ENCODE data around the gene CA5A.

Gene CA5A

DNA sequence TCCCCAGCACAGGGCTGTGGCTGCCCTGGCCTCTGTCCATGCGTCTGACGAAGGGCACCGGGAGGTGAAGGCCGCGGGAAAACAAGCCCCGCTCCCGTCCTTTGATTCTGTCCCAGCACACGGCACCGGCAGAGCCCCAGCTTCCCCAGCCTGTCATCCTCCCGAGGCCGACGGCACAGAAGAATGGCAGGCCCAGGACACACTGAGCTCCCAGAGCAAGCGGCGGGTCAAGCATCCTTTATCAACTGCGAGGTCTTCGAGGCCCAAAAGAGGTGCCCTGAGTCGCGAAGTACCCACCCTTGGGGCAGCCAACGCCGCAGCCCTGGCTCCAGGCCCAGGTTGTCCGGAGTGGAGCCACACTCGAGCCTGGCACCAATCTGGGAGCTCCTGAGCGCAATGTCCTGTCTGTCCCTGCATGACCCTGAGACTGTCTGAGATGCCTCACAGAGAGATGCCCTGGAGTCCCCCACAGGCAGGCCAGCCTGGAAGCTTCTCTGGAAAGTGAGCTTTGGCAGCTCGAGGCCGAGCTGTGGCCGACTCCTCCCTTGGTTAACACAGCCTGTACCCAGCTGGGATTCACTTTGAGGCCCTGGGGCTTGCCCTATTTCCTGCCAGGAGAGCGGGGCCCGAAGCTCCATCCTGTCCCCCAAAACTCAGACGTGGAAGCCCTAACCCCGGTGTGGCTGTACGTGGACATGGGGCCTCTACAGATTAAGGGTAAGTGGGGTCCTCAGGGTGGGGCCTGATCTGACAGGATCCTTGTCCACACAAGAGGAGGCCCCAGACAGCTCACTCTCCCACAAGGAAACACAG is 90.3 kb downstream of the CA5A start:
- DNase-seq: no peak

DNA sequence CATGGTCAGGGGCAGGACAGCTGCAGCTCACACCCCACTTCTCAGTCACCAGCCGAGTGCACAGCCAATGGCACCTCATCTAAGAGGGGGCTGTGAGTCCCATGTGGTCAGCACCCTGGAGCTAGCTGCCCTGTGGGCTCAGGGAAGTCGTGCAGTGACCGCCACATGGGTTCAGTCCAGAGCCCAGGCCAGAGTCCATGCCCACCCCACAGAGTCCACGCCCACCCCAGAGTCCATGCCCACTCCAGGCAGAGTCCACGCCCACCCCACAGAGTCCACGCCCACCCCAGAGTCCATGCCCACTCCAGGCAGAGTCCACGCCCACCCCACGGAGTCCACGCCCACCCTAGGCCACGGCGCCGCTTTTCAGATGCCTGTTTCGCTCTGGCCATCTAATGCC is 91.1 kb downstream of the CA5A start:
- no peak for DNase-seq

DNA sequence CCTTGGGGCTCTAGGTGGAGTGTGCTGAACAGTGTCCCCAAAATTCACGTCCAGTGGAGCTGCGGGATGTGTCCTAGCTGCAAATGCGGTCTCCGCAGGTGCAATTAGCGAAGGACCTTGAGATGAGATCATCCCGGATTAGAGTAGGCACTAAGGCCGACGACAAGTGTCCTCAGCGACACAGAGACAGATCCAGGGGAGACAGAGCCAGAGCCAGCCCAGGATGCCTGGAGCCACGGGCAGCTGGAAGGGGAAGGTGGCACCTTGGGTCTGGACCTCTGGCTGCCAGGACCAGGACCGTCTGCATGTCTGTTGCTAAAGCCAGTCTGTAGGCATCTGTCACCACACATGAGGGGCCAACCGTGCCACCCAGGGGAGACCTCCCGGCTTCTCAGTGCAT is 91.5 kb downstream of the CA5A start:
- DNase-seq: no peak

DNA sequence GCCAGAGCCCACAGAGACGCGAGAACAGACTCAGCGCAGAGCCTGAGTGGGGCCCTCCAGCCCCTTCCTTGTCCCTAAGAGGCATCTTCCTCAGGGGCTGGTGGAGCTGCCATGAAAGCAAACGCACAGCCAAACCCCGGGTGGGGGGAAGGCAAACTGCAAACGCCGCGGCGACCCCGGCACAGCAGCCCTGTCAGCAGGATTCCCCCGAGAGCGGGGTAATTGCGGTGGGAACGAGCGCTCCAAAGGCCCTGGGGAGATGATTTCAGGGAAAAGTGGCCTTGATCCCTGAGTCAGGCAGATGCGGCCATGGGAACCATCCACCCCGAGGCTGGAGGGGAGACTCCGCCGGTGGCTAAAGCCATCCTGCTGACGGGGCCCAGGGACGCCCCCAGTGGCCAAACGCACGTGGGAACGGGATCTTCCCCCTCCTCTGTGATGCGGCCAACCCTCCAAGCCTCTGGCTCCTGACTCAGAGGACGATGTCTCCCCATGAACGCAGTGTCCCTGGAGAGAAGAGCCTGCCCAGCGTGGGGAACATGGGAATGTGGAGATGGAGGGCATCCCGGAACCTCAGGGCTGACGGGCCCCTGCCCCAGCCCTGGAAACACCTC is 92.1 kb downstream of the CA5A start:
- DNase-seq: no peak

DNA sequence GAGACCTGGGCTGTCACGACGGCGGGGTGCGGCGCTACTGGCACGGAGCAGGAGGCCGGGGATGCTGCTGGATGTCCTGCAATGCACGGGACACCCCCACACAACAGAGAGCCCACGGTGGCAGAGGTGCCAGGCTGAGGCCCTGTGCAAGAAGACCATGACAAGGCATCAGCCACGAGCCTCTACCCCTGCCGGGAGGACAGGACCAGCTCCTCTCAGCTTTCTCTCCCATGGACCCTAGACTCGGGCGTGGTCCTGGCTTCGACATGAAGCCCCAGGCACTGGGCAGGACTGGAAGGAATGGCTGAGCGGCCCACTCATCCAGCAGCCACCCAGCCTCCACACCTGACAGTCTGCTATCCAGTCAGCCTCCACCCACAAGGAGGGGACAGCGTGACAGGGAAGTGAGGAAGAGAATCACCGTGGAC is 92.6 kb downstream of the CA5A start:
- DNase-seq: no peak

DNA sequence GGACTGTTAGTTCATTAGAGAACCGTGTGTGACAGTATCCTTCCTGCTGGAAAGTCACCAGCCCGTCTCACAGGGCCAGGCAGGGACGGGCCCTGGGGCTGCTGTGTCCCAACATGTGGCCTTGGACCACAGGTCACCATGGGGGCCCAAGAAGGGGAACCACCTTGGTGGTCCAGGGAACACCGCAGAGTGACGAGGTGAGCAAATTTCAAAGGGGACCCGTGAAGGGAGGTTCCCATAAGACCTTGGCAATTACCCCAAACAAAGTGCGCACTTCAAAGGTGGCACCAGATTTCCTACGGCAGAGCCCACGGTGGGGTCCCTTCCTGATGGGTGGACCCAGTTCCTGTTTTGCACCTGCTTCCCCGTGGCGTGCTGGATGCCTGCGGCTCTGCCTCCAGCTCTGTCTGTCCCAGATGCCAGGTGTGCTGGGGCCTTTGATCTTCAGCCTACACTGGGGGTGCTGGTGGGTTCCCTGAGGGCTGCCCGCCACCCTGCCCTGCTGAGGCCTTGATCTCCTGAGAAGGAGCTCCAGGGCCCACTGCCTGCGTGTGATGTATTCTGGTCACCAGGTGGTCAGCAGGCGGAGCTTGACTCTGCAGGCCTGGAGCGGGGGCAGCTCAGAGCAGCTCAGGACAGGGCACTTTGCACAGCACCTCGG is 94.0 kb downstream of the CA5A start:
- no peak for DNase-seq

DNA sequence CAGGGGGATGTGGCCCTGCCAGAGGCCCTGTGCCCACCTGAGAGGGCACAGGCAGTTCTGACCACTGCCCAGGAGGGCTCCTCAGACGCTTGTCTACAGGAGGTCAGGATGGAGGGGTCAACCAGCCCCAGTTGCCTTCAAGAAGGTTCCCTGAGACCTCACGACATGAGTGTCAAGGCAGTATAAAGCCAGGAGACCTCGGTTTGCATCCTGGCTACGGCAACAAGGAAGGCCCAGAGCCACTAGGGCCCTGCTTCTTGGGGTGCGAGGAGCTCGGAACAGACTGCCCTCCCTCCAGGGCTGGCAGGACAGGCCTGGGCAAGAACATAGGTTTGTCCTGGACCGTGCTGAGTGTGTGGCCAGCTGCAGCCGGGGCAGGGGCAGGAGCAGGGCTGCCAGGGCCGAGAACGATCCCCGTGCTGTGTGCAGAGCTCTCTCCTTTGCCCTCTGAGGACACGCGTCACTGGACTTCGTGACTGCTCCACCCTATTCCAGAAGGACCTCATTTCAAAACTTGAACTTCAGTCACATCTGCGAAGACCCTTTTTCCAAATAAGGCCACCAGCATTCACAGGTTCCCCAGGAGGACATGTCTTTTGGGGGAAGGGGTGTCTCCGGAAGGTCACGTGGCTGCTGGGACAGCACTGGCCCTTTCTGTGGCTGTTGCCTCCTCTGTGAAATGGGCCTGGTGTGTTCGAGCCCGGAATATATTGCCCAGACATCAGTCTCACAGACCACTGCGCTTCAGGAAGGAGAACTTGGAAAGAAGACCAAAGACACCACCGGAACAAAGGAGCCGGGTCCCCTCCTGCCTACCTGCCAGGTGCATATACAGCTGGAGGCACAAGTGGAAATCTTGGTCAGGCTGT is 94.8 kb downstream of the CA5A start:
- no peak for DNase-seq

DNA sequence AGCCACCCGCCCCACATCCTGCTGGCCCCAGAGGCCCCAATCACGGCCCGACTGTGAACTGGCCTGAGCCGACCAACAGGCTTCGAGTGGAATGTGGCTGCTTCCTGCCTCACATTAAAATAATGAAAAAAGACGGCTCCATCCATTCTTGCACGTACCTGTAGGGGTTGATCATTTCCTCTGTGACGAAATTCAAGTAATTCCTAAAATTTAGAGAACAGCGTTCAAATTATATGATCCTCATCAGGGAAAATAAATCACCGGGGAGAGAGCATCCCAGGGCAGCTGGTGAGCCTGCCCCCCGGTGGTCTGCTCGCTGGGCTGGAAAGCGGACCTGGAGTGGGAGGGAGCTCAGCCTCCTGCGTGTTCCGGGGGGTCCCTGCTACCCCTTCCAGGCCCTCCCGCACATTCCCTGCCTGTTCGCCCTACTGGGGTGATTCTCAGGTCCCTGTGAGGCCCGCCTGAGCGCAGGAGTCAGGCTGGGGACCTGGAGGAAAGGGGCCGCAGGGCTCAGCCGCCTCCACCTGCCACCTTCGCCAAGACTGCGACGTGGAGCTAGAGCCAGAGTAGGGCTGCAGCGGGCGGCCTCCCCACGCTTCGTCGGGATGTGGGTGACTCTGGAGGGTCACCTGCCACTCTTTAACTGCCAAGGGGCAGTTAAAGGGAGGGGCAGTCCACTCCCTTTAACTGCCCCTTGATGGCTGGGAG is 95.9 kb downstream of the CA5A start:
- no peak for DNase-seq

DNA sequence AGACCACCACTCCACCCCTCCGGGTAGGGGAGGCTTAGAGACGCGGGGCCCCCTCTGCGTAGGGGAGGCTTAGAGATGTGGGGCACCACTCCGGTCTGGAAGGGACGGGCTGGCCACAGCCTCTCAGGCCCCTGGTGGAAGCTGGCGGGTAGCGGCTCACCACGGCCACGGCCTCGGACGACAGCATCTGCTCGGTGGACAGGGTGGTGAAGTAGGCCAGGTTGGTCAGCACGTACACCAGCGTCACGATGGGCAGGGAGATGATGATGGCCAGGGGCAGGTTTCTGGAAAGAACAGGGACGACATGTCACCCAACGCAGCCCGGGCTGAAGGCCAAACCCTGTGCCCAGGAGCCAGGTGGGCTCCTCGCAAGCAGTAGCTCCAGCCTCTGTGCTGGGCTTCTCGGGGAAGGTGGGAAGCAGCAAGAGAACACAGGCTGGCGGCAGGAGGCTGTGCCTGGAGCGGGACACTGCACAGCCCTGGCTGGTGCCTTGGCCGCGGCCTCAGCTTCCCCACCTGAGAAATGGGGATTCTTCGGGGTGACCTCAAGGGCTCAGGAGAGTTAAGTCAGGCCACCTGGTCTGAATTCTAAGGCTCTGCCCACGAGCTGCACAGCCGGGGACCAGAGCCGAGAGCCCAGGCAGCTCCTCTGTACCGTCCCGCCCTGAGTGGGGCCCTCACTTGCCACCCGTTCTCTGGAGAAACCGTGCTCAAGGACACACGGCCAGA is 96.6 kb downstream of the CA5A start:
- DNase-seq: no peak

DNA sequence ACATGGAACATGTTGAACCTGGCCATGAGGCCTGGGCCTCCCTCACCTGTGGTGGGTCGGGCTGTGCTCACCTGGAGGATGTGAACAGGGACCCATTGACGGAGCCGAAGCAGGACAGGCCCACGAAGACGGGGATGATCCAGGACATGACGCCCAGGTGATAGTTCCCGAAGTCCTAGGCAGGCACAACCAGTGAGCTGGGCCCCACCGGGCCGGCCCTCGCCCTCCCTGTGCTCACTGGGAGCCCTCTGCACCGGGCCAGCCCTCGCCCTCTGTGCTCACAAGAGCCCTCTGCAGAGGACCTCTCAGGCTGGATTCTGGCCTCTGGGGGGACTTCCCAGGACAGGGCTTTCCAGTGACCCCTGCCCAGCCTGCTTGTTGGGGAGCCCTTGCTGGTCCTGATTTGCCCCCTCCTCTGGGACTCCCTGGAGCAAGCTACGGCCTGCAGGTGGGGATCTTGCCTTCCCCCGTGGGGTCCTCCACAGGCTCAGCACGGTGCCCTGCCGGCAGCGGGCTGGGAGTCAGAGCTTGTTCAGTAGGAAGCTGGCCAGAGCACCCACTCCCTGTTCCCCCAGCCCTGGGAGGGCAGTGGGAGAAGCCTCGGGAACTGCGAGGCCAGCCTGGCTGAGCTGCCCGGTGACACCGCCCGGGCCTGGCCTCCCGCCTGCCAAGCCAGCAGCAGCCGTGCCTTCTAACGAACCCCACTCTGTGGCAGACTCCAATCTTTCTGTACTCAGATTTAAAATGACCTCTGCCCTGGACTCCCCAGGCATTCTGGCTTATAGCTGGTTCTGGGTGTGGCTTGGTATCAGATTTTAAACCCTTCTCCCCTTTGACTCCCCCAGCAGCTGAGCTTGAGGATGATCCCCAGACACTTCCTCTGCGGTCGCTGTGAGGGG is 97.4 kb downstream of the CA5A start:
- no peak for DNase-seq
